HepG2 (cell line): ENCODE data around the gene GJE1. TPM values are rescaled to one million over a fixed set of nuclear protein-coding genes. Genes with fewer than 3 reads are reported as not detected.
A peak's percentile ranks its signal among the peaks of the same experiment; 100 is the strongest.

Experiments used
- CERS6 ChIP-seq: sonication (generic); formaldehyde crosslinking; IDR thresholded peaks from 2 replicates; pipeline ENCODE4 v1.5.0; 2020; ENCODE audit warnings: missing genetic modification reagents
- CHD2 ChIP-seq: IDR thresholded peaks from 2 replicates; pipeline ENCODE4 v1.6.1; 2011; ENCODE audit warnings: low read depth, low read length, improper control_type of control experiment
- EZH2 ChIP-seq: conservative IDR thresholded peaks from 2 replicates; pipeline ENCODE4 v1.6.1; 2012; ENCODE audit warnings: mild to moderate bottlenecking, low read depth, low read length, moderate library complexity
- NBN ChIP-seq: fragments of 450-650 bp; conservative IDR thresholded peaks from 2 replicates; pipeline ENCODE4 v1.6.1; 2017
- POLR2G ChIP-seq: fragments of 200-400 bp; formaldehyde crosslinking; IDR thresholded peaks from 2 replicates; pipeline ENCODE4 v1.6.1; 2018; ENCODE audit warnings: mild to moderate bottlenecking, low read depth, low read length, moderate library complexity
- SOX6 ChIP-seq, 2 experiments: fragments of 450-650 bp in 1 of 2; sonication (generic) in 1 of 2; formaldehyde crosslinking in 1 of 2; IDR thresholded peaks; 2 replicates each; pipeline versions ENCODE4 v1.4.0 to v1.6.1; 2017 to 2020; ENCODE audit warnings: antibody characterized with exemption in 1 of 2, mild to moderate bottlenecking in 1 of 2, missing genetic modification reagents in 1 of 2
- XRCC5 ChIP-seq: fragments of 200-400 bp; formaldehyde crosslinking; optimal IDR thresholded peaks from 2 replicates; pipeline ENCODE3; 2017; ENCODE audit warnings: mild to moderate bottlenecking, low read length
- ZNF260 ChIP-seq: sonication (generic); formaldehyde crosslinking; IDR thresholded peaks from 2 replicates; pipeline ENCODE4 v1.4.0; 2020; ENCODE audit warnings: missing genetic modification reagents, low read depth, mild to moderate bottlenecking, borderline replicate concordance
- ZNF317 ChIP-seq: sonication (generic); formaldehyde crosslinking; IDR thresholded peaks from 2 replicates; pipeline ENCODE4 v1.5.0; 2020; ENCODE audit warnings: mild to moderate bottlenecking, missing genetic modification reagents
- ZNF441 ChIP-seq: sonication (generic); formaldehyde crosslinking; IDR thresholded peaks from 2 replicates; pipeline ENCODE4 v1.7.0; 2021; ENCODE audit warnings: missing genetic modification reagents, borderline replicate concordance
- ZNF501 ChIP-seq: sonication (generic); formaldehyde crosslinking; IDR thresholded peaks from 2 replicates; pipeline ENCODE4 v1.5.1; 2020; ENCODE audit warnings: mild to moderate bottlenecking, moderate library complexity, missing genetic modification reagents
- ZNF549 ChIP-seq: sonication (generic); formaldehyde crosslinking; IDR thresholded peaks from 2 replicates; pipeline ENCODE4 v1.5.0; 2020; ENCODE audit warnings: missing genetic modification reagents
- ZNF773 ChIP-seq: sonication (generic); formaldehyde crosslinking; IDR thresholded peaks from 2 replicates; pipeline ENCODE4 v1.4.0; 2020; ENCODE audit warnings: missing genetic modification reagents, borderline replicate concordance
- ZNF775 ChIP-seq: sonication (generic); formaldehyde crosslinking; IDR thresholded peaks from 2 replicates; pipeline ENCODE4 v1.4.0; 2020; ENCODE audit warnings: missing genetic modification reagents, mild to moderate bottlenecking, moderate library complexity, borderline replicate concordance
- ZNF784 ChIP-seq: sonication (generic); formaldehyde crosslinking; IDR thresholded peaks from 2 replicates; pipeline ENCODE4 v1.5.1; 2020; ENCODE audit warnings: missing genetic modification reagents, mild to moderate bottlenecking, borderline replicate concordance
- polyA plus RNA-seq, 8 experiments: library from polyadenylated mRNA; depleted of rRNA in 3 of 8; stranded (reverse) in 7 of 8; unstranded in 1 of 8; fragments of >200 nt; fragmentation: Illumina TruSeq in 4 of 8; extraction: Trizol in 4 of 8; gene quantifications; 2 replicates each; pipeline versions ENCODE4 v1.2.1 to v1.2.3, GENCODE V29; 2011 to 2016; ENCODE audit warnings: low read depth in 4 of 8, missing spikeins in 1 of 8, mixed read lengths in 1 of 8; ENCODE audit not compliant: insufficient read depth in 1 of 8
- total RNA-seq, 5 experiments: library from RNA; depleted of rRNA; stranded (reverse); fragments of >200 nt; fragmentation: Illumina TruSeq; extraction: Trizol; gene quantifications; 2 replicates each; pipeline ENCODE4 v1.2.3, GENCODE V29; 2016; ENCODE audit warnings: low read depth in 1 of 5
- TF ChIP-seq, protein P1 (sequence below), 2 experiments: sonication (generic) in 1 of 2; formaldehyde crosslinking in 1 of 2; IDR thresholded peaks; 2 replicates each; pipeline versions ENCODE4 v1.5.1 to v1.6.1; 2011 to 2020; ENCODE audit warnings: borderline replicate concordance in 1 of 2, low read depth in 1 of 2, low read length in 1 of 2, mild to moderate bottlenecking in 1 of 2, missing genetic modification reagents in 1 of 2, moderate library complexity in 1 of 2
- TF ChIP-seq, protein P2 (sequence below): sonication (generic); formaldehyde crosslinking; IDR thresholded peaks from 2 replicates; pipeline ENCODE4 v1.8.1; 2023; ENCODE audit warnings: mild to moderate bottlenecking, missing genetic modification reagents
- TF ChIP-seq, protein P3 (sequence below): IDR thresholded peaks from 2 replicates; pipeline ENCODE4 v1.6.1; 2012; ENCODE audit warnings: low read length, improper control_type of control experiment

Gene GJE1
- total and polyA plus RNA-seq, 2 of the 13 experiments (the other 11 are each of a cell fraction or from before 2014, with no cell fraction given), result not detected

DNA sequence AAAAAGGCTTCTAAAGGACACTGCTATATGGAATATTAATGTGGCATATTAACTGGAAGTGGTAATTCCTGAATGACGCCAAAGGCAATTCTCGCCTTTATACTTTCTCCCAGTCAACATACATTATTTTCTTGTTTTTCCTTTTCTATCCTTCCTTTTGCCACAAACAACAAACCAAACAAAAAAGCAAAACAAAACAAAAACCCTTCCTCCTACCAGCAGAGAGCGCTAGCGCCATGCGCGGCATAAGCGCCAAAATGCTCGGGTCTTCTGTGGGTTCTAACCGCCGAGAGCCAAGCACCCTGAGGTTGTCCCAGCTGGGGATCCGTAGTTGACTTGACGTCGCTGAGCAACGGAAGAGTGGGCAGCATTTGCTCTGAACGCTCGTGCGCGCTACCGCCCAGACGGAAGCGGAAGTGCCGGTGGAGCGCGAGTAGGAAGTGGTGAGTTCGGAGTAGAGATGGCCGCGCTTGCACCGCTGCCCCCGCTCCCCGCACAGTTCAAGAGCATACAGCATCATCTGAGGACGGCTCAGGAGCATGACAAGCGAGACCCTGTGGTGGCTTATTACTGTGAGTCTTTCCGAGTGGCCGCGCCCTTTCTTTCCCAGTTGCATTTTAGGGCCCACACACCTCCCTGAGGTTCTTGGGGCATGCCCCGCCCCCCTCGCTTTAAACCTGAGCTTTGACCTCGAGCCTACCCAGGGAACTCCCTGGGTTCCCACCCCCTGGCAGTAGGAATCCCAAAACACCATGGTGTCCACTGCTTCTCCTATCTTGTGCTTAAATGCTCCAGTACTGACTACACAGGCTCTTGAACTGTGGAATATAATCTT, 14.3 kb downstream of the GJE1 start, which contains the start of the genes NMBR and VTA1 (continued):
- TF ChIP-seq, protein P1, sequence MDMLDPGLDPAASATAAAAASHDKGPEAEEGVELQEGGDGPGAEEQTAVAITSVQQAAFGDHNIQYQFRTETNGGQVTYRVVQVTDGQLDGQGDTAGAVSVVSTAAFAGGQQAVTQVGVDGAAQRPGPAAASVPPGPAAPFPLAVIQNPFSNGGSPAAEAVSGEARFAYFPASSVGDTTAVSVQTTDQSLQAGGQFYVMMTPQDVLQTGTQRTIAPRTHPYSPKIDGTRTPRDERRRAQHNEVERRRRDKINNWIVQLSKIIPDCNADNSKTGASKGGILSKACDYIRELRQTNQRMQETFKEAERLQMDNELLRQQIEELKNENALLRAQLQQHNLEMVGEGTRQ (IDR thresholded peaks at IDR 0.05; ENCODE audit: low read depth, low read length), result no peak
- TF ChIP-seq, protein P1 (CRISPR knock-in tag; IDR thresholded peaks at IDR 0.05; ENCODE audit: borderline replicate concordance), result no peak
- TF ChIP-seq ZNF260 (CRISPR knock-in tag) (no peak), ZNF549 (CRISPR knock-in tag) (no peak), CHD2 (no peak), ZNF441 (CRISPR knock-in tag) (peak; percentile 91), EZH2 (no peak), ZNF784 (CRISPR knock-in tag) (peak; percentile 98), ZNF775 (CRISPR knock-in tag) (no peak), POLR2G (peak; percentile 97), NBN (peak; percentile 82; the same call in 1 of the 2 replicates), XRCC5 (peak; percentile 99), SOX6 (IDR thresholded peaks at IDR 0.05) (no peak), SOX6 (CRISPR knock-in tag; IDR thresholded peaks at IDR 0.05) (peak; percentile 90), ZNF773 (CRISPR knock-in tag) (no peak), ZNF501 (CRISPR knock-in tag) (peak; percentile 100), ZNF317 (CRISPR knock-in tag) (peak; percentile 81), CERS6 (CRISPR knock-in tag) (no peak)
- TF ChIP-seq, protein P2, sequence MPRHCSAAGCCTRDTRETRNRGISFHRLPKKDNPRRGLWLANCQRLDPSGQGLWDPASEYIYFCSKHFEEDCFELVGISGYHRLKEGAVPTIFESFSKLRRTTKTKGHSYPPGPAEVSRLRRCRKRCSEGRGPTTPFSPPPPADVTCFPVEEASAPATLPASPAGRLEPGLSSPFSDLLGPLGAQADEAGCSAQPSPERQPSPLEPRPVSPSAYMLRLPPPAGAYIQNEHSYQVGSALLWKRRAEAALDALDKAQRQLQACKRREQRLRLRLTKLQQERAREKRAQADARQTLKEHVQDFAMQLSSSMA (CRISPR knock-in tag), result peak; percentile 90
- TF ChIP-seq, protein P3, sequence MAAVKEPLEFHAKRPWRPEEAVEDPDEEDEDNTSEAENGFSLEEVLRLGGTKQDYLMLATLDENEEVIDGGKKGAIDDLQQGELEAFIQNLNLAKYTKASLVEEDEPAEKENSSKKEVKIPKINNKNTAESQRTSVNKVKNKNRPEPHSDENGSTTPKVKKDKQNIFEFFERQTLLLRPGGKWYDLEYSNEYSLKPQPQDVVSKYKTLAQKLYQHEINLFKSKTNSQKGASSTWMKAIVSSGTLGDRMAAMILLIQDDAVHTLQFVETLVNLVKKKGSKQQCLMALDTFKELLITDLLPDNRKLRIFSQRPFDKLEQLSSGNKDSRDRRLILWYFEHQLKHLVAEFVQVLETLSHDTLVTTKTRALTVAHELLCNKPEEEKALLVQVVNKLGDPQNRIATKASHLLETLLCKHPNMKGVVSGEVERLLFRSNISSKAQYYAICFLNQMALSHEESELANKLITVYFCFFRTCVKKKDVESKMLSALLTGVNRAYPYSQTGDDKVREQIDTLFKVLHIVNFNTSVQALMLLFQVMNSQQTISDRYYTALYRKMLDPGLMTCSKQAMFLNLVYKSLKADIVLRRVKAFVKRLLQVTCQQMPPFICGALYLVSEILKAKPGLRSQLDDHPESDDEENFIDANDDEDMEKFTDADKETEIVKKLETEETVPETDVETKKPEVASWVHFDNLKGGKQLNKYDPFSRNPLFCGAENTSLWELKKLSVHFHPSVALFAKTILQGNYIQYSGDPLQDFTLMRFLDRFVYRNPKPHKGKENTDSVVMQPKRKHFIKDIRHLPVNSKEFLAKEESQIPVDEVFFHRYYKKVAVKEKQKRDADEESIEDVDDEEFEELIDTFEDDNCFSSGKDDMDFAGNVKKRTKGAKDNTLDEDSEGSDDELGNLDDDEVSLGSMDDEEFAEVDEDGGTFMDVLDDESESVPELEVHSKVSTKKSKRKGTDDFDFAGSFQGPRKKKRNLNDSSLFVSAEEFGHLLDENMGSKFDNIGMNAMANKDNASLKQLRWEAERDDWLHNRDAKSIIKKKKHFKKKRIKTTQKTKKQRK, result no peak
